MM.1S (cell line): ENCODE data around the gene FCAMR.

ENCODE experiments used
- CTCF ChIP-seq: fragments of 300-600 bp; sonication (generic); IDR thresholded peaks from 2 replicates; pipeline ENCODE4 v1.5.1; 2016; ENCODE audit warnings: antibody characterized with exemption, low read length, mixed read lengths
- EZH2 ChIP-seq: fragments of 300-600 bp; sonication (generic); optimal IDR thresholded peaks from 2 replicates; pipeline ENCODE3; 2017; ENCODE audit warnings: low read depth, mild to moderate bottlenecking, antibody characterized with exemption, low read length, mixed read lengths
- EZH2phosphoT487 ChIP-seq: fragments of 300-600 bp; sonication (generic); IDR thresholded peaks from 2 replicates; pipeline ENCODE4 v1.6.1; 2018; ENCODE audit warnings: antibody characterized with exemption, low read length

- TF ChIP-seq CTCF (no peak), EZH2 (no peak), EZH2phosphoT487 (no peak)
Measured at GRCh38 chr1:206986885-206987284, 16.6 kb upstream of the FCAMR start.
